Measurements from ENCODE around the gene BTN1A1. TPM values are rescaled to one million over a fixed set of nuclear protein-coding genes. Genes with fewer than 3 reads are reported as not detected.
"Not testable (repeated sequence)": the region's sequence is repeated elsewhere in the genome, so short reads cannot be mapped to it uniquely, and the experiment has no call there.

Gene BTN1A1
- polyA plus RNA-seq, 1 donor: 0.22 TPM

DNA sequence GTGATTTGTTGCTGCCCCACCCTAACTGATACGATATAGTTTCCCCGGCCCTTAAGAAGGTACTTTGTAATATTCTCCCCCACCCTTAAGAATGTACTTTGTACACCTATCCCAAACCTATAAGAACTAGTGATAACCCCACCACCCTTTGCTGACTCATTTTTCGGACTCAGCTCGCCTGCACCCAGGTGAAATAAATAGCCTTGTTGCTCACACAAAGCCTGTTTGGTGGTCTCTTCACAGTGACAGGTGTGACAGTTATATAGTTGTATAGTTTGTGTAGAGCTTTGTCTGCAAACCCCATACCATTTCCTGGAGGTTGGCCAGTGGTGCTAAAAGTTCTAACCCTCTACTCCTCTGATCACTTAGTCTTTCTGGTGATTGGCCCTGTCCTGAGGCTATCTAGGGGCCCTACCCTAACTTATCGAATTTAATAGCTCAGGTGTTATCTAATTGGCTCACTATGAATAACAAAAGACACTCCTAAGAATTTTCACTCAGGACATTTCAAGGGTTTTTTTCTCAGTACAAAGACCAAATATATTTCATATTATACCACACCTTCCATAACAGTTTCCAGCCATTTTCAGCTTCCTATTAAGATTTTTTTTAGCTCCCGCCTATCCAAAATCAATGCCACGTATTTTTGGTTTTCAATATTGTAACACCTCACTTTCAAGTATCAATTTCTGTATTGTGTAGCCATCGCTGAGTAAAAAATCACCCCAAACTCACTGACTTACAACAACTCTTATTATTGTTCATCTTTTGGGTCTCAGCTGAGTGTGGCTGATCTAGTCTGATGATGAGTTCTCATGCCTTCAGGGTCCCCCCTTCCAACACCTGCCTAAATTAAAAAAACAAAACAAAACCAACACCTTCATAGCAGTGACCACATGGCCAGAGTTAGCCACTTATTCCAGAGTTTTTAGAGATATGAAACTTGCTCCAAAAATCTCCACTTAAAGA is 9.8 kb upstream of the BTN1A1 start:
- peak in 1 of 2 donors; percentile 75 for DNase-seq
- WGBS (ENCODE audit: insufficient coverage, low lambda C conversion rate): 59% methylated on average over 3 of the region's 8 CpGs
- H3K4me3 ChIP-seq (ENCODE audit: low read length): no peak overlapping the region
- H3K27ac ChIP-seq (ENCODE audit: low read length): peak overlapping the region; percentile 57
- no peaks in the 10 kb centered on the region for H3K36me3 ChIP-seq (ENCODE audit: control insufficient read depth, insufficient read depth, low read length)
- H3K4me1 ChIP-seq (ENCODE audit: control insufficient read depth, insufficient read depth, low read length): peaks cover 14% of the 10 kb centered on the region
- no peaks in the 10 kb centered on the region for H3K27me3 ChIP-seq (ENCODE audit: control insufficient read depth, insufficient read depth, low read length)
- H3K9me3 ChIP-seq (ENCODE audit: control insufficient read depth, low read depth, low read length): peaks cover 3% of the 10 kb centered on the region

DNA sequence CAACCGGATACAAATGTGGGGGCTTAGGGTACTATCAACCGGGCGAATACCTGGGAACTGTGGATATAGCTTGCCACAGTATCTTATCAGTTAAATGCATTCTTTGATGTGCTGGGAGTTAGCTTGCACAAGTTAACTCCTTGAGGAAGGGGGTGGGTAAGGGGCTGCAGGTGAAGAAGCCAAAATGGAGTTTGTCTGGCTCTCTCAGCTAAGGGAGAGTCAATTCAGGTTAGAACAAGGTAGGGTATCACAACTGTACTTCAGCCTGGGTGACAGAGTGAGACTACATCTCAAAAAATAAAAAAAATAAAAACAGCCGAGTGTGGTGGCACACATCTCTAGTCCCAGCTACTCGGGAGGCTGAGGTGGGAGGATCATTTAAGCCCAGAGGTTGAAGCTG is 8.5 kb upstream of the BTN1A1 start:
- Histone ChIP-seq H3K27ac (ENCODE audit: low read length) (no peak overlapping the region), H3K36me3 (ENCODE audit: control insufficient read depth, insufficient read depth, low read length) (no peaks in the 10 kb centered on the region), H3K4me1 (ENCODE audit: control insufficient read depth, insufficient read depth, low read length) (peaks cover 8% of the 10 kb centered on the region), H3K9me3 (ENCODE audit: control insufficient read depth, low read depth, low read length) (peaks cover 3% of the 10 kb centered on the region), H3K4me3 (ENCODE audit: low read length) (no peak overlapping the region), H3K27me3 (ENCODE audit: control insufficient read depth, insufficient read depth, low read length) (no peaks in the 10 kb centered on the region)
- WGBS (ENCODE audit: insufficient coverage, low lambda C conversion rate): 83% methylated on average over 2 of the region's 5 CpGs
- DNase-seq: no peak

DNA sequence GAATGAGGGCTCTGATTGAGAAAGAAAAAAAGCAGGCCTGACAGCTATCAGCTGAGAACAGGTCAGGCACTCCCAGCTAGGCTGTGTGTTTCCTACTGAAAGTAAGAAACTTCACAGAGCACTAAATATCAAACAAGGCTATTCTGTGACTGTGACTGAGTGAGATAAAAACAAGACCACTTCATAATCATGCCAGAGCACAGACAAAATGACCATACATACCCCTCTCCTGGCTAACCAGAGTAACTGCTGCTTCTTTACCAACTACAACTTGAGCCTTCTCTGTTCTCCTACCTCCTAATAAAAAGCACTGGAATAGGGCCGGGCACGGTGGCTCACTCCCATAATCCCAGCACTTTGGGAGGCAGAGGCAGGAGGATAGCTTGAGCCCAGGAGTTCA is 6.8 kb upstream of the BTN1A1 start:
- Histone ChIP-seq H3K9me3 (ENCODE audit: control insufficient read depth, low read depth, low read length) (no peaks in the 10 kb centered on the region), H3K4me1 (ENCODE audit: control insufficient read depth, insufficient read depth, low read length) (peaks cover 8% of the 10 kb centered on the region), H3K27me3 (ENCODE audit: control insufficient read depth, insufficient read depth, low read length) (no peaks in the 10 kb centered on the region), H3K36me3 (ENCODE audit: control insufficient read depth, insufficient read depth, low read length) (no peaks in the 10 kb centered on the region), H3K4me3 (ENCODE audit: low read length) (no peak overlapping the region), H3K27ac (ENCODE audit: low read length) (no peak overlapping the region)
- no CpG with 5 or more reads among the region's 2 CpGs for WGBS (ENCODE audit: insufficient coverage, low lambda C conversion rate)
- DNase-seq: no peak

DNA sequence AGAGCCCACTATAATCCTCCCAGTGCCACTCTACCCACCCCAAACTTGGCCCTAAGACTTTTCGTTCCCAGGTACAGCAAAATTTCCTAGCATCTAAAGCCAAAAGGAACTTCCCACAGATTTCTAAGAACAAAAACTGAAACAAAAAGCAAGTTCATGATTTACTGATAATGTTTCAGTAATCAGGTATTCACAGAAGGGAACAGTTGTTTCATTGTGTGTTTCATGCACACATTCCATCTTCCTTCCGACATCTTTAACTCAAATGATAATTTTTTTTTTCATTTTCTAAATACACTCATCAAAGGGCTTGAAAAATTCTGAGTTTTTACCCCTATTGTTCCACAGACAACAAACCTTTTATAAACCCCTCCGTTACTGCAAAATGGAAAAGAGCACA is 6.0 kb upstream of the BTN1A1 start:
- H3K27ac ChIP-seq (ENCODE audit: low read length): no peak overlapping the region
- peaks cover 6% of the 10 kb centered on the region for H3K4me1 ChIP-seq (ENCODE audit: control insufficient read depth, insufficient read depth, low read length)
- no peak overlapping the region for H3K4me3 ChIP-seq (ENCODE audit: low read length)
- WGBS (ENCODE audit: insufficient coverage, low lambda C conversion rate): no CpG with 5 or more reads among the region's 3 CpGs
- no peak for DNase-seq
- H3K36me3 ChIP-seq (ENCODE audit: control insufficient read depth, insufficient read depth, low read length): no peaks in the 10 kb centered on the region
- no peaks in the 10 kb centered on the region for H3K9me3 ChIP-seq (ENCODE audit: control insufficient read depth, low read depth, low read length)
- no peaks in the 10 kb centered on the region for H3K27me3 ChIP-seq (ENCODE audit: control insufficient read depth, insufficient read depth, low read length)

DNA sequence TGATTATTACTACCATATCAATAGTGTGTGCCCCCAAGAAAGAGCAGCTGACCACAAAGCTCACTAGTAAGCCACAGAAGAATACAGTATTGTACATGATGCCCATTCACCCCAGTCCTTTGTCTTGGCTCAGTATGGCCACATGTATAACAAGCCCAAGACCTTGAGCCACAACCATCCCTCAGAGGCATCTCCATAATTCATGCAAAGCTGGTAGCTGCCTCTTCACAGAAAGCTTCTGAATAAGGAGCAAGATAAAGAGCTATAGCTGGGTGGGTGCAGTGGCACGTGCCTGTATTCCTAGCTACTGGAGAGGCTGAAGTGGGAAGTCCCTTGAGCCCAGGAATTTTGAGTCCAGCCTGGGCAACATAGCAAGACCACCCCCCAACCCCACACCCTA is 4.8 kb upstream of the BTN1A1 start:
- Histone ChIP-seq H3K27ac (ENCODE audit: low read length) (no peak overlapping the region), H3K27me3 (ENCODE audit: control insufficient read depth, insufficient read depth, low read length) (no peaks in the 10 kb centered on the region), H3K36me3 (ENCODE audit: control insufficient read depth, insufficient read depth, low read length) (no peaks in the 10 kb centered on the region), H3K4me1 (ENCODE audit: control insufficient read depth, insufficient read depth, low read length) (no peaks in the 10 kb centered on the region), H3K4me3 (ENCODE audit: low read length) (no peak overlapping the region), H3K9me3 (ENCODE audit: control insufficient read depth, low read depth, low read length) (no peaks in the 10 kb centered on the region)
- no CpG with 5 or more reads among the region's 1 CpG for WGBS (ENCODE audit: insufficient coverage, low lambda C conversion rate)
- DNase-seq: no peak

DNA sequence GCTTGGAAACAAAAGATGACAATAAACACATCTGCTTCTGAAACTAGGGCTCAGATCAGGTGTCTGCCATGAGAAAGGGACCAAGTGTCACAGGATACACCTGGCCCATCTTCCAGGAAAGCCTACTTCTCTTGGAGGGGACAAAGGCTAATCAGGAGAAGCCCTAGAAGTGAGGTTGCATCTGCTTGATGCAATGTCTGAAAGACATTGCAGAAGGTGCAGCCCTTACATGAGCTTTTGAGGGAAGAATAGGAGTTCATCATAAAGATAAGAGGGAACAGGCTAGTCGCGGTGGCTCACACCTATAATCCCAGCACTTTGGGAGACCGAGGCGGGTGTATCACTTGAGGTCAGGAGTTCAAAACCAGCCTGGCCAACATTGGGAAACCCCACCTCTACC is 2.5 kb upstream of the BTN1A1 start:
- Histone ChIP-seq H3K4me3 (ENCODE audit: low read length) (no peak overlapping the region), H3K36me3 (ENCODE audit: control insufficient read depth, insufficient read depth, low read length) (no peaks in the 10 kb centered on the region), H3K27ac (ENCODE audit: low read length) (no peak overlapping the region), H3K27me3 (ENCODE audit: control insufficient read depth, insufficient read depth, low read length) (peaks cover 16% of the 10 kb centered on the region), H3K9me3 (ENCODE audit: control insufficient read depth, low read depth, low read length) (peaks cover 3% of the 10 kb centered on the region), H3K4me1 (ENCODE audit: control insufficient read depth, insufficient read depth, low read length) (peaks cover 12% of the 10 kb centered on the region)
- WGBS (ENCODE audit: insufficient coverage, low lambda C conversion rate): no CpG with 5 or more reads among the region's 4 CpGs
- no peak for DNase-seq

DNA sequence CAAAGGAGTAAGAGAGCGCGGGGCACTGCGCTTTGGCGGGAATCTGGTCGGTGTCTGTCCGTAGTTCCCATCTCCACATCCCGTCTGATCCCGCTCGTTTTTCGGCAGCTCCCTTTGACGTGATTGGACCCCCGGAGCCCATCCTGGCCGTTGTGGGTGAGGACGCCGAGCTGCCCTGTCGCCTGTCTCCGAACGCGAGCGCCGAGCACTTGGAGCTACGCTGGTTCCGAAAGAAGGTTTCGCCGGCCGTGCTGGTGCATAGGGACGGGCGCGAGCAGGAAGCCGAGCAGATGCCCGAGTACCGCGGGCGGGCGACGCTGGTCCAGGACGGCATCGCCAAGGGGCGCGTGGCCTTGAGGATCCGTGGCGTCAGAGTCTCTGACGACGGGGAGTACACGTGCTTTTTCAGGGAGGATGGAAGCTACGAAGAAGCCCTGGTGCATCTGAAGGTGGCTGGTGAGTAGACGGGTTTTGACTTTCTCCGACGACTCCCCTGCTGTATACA is 1.4 kb downstream of the BTN1A1 start:
- peak in 1 of 2 donors; percentile 60 for DNase-seq
- no peaks in the 10 kb centered on the region for H3K36me3 ChIP-seq (ENCODE audit: control insufficient read depth, insufficient read depth, low read length)
- no CpG with 5 or more reads among the region's 49 CpGs for WGBS (ENCODE audit: insufficient coverage, low lambda C conversion rate)

DNA sequence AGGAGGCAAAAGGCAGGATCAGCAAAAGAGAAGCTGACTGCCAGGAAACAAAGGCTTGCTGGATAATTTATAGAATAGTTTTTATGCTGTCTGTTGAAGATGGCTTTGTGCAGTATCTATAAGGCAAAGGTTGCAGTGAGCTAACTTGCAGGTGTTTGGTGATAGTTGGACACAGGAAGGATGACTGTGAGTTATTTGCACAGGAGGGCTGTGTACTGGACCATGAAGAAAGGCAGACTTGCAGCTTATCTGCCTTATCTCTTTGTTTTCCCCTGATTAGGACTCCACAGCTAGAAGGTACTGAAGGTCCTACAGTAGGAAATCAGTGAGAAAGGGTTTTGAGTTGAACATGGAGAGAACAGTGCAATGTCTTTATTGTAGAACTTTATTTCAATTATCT is 2.1 kb downstream of the BTN1A1 start:
- Histone ChIP-seq H3K9me3 (ENCODE audit: control insufficient read depth, low read depth, low read length) (peaks cover 3% of the 10 kb centered on the region), H3K4me1 (ENCODE audit: control insufficient read depth, insufficient read depth, low read length) (peaks cover 14% of the 10 kb centered on the region), H3K36me3 (ENCODE audit: control insufficient read depth, insufficient read depth, low read length) (no peaks in the 10 kb centered on the region), H3K27ac (ENCODE audit: low read length) (no peak overlapping the region), H3K4me3 (ENCODE audit: low read length) (no peak overlapping the region), H3K27me3 (ENCODE audit: control insufficient read depth, insufficient read depth, low read length) (peaks cover 17% of the 10 kb centered on the region)
- DNase-seq: peak; percentile 52 to 72

More for the DNA sequence above, 1.4 kb downstream of the BTN1A1 start:
- Histone ChIP-seq H3K4me3 (ENCODE audit: low read length) (peak overlapping the region; percentile 34), H3K4me1 (ENCODE audit: control insufficient read depth, insufficient read depth, low read length) (peaks cover 14% of the 10 kb centered on the region), H3K27me3 (ENCODE audit: control insufficient read depth, insufficient read depth, low read length) (peaks cover 17% of the 10 kb centered on the region), H3K9me3 (ENCODE audit: control insufficient read depth, low read depth, low read length) (peaks cover 3% of the 10 kb centered on the region), H3K27ac (ENCODE audit: low read length) (no peak overlapping the region)

DNA sequence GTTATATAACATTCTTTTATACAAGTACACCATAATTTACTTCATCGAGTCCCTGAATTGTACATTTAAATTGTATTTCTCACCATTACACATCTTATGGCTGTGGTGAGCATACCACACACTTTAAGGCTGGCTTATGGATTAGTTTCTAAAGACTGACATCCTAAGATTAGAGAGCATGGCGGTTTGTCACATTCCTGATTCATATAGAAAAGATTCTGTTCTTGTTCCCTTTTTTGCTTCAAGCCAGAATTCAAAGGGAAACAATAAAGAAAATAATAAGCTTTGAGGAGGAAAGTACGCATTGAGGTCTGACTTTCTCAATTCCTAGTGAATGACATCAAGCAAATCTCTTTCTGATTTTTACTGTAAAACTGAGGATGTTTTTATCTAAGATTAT is 2.5 kb downstream of the BTN1A1 start:
- peaks cover 17% of the 10 kb centered on the region for H3K27me3 ChIP-seq (ENCODE audit: control insufficient read depth, insufficient read depth, low read length)
- 100% methylated on average over 1 of the region's 3 CpGs for WGBS (ENCODE audit: insufficient coverage, low lambda C conversion rate)
- H3K4me3 ChIP-seq (ENCODE audit: low read length): no peak overlapping the region
- H3K36me3 ChIP-seq (ENCODE audit: control insufficient read depth, insufficient read depth, low read length): no peaks in the 10 kb centered on the region
- no peak overlapping the region for H3K27ac ChIP-seq (ENCODE audit: low read length)
- peaks cover 14% of the 10 kb centered on the region for H3K4me1 ChIP-seq (ENCODE audit: control insufficient read depth, insufficient read depth, low read length)
- H3K9me3 ChIP-seq (ENCODE audit: control insufficient read depth, low read depth, low read length): peaks cover 3% of the 10 kb centered on the region
- no peak for DNase-seq

DNA sequence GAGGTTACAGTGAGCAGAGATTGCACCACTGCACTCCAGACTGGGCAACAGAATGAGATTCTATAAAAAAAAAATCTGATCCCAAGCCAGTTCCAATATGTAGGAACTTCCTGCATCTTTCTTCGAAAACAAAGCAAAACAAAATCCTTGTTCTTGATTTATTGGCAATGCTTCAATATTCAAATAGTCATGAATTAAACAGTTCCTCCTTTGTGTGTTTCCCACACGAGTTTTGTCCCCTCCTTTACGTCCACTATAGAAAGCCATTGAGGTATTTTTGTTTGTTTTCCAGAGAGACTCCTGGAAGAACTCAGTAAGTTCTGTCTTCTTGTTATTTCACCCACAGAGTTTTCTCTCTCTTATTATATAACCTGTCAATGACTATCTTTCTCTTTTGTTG is 7.6 kb downstream of the BTN1A1 start:
- no peak for DNase-seq
- Histone ChIP-seq H3K4me1 (ENCODE audit: control insufficient read depth, insufficient read depth, low read length) (peaks cover 2% of the 10 kb centered on the region), H3K9me3 (ENCODE audit: control insufficient read depth, low read depth, low read length) (no peaks in the 10 kb centered on the region), H3K27ac (ENCODE audit: low read length) (no peak overlapping the region), H3K27me3 (ENCODE audit: control insufficient read depth, insufficient read depth, low read length) (peaks cover under 1% of the 10 kb centered on the region), H3K36me3 (ENCODE audit: control insufficient read depth, insufficient read depth, low read length) (no peaks in the 10 kb centered on the region), H3K4me3 (ENCODE audit: low read length) (no peak overlapping the region)
- WGBS (ENCODE audit: insufficient coverage, low lambda C conversion rate): no CpG with 5 or more reads among the region's 3 CpGs

DNA sequence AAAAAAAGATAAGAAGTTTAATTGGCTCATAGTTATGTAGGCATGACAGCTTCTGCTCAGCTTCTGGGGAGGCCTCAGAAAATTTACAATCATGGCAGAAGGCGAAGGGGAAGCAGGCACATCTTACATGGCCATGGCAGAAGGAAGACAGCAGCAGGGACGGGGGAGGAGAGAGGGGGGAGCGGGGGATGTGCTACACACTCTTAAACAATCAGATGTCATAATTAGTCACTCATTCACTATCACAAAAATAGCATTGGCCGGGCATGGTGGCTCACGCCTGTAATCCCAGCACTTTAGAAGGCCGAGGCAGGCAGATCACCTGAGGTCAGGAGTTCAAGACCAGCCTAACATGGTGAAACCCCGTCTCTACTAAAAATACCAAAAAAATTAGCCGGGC is 10.9 kb downstream of the BTN1A1 start:
- H3K27me3 ChIP-seq (ENCODE audit: control insufficient read depth, insufficient read depth, low read length); DNase-seq; H3K27ac ChIP-seq (ENCODE audit: low read length); H3K36me3 ChIP-seq (ENCODE audit: control insufficient read depth, insufficient read depth, low read length); H3K9me3 ChIP-seq (ENCODE audit: control insufficient read depth, low read depth, low read length); H3K4me3 ChIP-seq (ENCODE audit: low read length); H3K4me1 ChIP-seq (ENCODE audit: control insufficient read depth, insufficient read depth, low read length): not testable (repeated sequence)
- WGBS (ENCODE audit: insufficient coverage, low lambda C conversion rate): no CpG with 5 or more reads among the region's 8 CpGs

Measured in large intestine (tissue), 3 donors.